Mucosa of rectum (tissue), 2 donors: ENCODE data around the gene SRGAP1.

ENCODE experiments used
- H3K27ac ChIP-seq, 2 donors: one replicate each; pipeline ENCODE4 v1.7.0; 2013; ENCODE audit warnings: inconsistent platforms in 2 of 2, low read depth in 2 of 2, low read length in 2 of 2
- H3K27me3 ChIP-seq, 2 donors: one replicate each; pipeline ENCODE4 v1.7.0; 2013; ENCODE audit warnings: low read length in 2 of 2; ENCODE audit not compliant: control insufficient read depth in 2 of 2, insufficient read depth in 2 of 2
- H3K36me3 ChIP-seq, 2 donors: one replicate each; pipeline ENCODE4 v1.7.0; 2013; ENCODE audit warnings: low read length in 2 of 2; ENCODE audit not compliant: control insufficient read depth in 2 of 2, insufficient read depth in 2 of 2
- H3K4me1 ChIP-seq, 2 donors: one replicate each; pipeline ENCODE4 v1.7.0; 2013; ENCODE audit warnings: low read length in 2 of 2, mild to moderate bottlenecking in 1 of 2; ENCODE audit not compliant: control insufficient read depth in 2 of 2, insufficient read depth in 2 of 2
- H3K4me3 ChIP-seq, 2 donors: one replicate each; pipeline ENCODE4 v1.7.0; 2013; ENCODE audit warnings: low read length in 2 of 2
- H3K9ac ChIP-seq, 2 donors: one replicate each; pipeline ENCODE4 v1.7.0; 2013; ENCODE audit warnings: low read length in 2 of 2, low read depth in 1 of 2, mild to moderate bottlenecking in 1 of 2
- H3K9me3 ChIP-seq, 2 donors: one replicate each; pipeline ENCODE4 v1.7.0; 2013; ENCODE audit warnings: low read length in 2 of 2; ENCODE audit not compliant: control insufficient read depth in 2 of 2
- donor health status: healthy.
- donor health status: Normal muscosa, but diverticular disease.

The SRGAP1 gene

DNA sequence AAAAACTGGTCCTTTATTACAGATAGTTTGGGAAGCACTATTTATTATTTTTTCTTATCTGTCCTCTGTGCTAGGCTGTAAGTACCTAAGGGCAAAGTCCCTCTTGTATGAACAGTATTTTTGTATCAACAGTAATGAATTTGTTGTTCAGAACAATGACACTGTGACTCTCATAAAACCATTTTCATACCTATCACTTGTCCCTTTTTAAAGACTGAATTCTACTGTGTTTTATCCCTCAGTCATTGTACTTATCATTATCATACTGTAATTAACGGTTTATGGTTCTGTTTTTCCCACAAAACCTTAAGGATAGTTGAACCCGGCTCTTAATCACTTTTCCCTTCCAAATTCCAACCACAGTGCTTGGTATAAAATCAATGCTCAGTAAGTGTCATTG lies 69.4 kb downstream of the SRGAP1 start:
- Histone ChIP-seq H3K4me3 (no peak overlapping the region), H3K9ac (no peak overlapping the region), H3K36me3 (no peaks in the 10 kb centered on the region), H3K9me3 (no peaks in the 10 kb centered on the region), H3K27me3 (no peaks in the 10 kb centered on the region), H3K4me1 (peaks cover 20 to 30% of the 10 kb centered on the region in 2 donors), H3K27ac (no peak overlapping the region)

DNA sequence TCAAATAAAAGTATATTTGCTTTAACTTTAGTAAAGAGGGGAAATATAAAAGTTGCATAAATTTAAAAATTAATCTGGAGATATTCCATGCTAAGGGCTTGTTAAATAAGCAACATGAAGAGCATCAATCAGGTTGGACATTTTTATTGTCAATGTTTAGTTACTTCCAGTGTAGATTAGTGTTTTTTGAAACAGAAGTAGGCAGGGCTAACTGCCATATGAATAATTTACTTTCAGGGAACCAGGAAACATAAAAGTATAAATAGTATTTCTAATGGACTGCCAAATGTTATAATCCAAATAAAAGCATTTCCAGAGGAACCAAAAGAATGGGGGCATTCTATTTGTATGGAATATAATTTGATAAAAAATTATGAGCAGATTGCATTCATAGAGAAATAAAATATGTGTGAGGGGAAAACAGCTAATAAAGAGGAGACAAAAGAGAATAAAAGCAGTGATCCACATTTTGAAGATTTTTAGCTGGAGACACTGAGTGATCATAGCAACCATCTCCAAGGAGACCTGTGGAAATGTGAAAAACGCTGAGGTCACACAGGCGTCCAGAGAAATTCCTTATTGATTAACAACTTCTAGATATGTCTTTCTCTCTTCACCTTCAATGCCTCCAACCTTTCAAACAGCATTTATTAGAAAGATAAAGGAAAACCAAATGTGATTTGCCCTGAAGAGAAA lies 70.8 kb downstream of the SRGAP1 start:
- Histone ChIP-seq H3K27me3 (no peaks in the 10 kb centered on the region), H3K27ac (no peak overlapping the region), H3K36me3 (no peaks in the 10 kb centered on the region), H3K4me1 (peaks cover 23 to 33% of the 10 kb centered on the region in 2 donors), H3K9ac (no peak overlapping the region), H3K9me3 (no peaks in the 10 kb centered on the region), H3K4me3 (no peak overlapping the region)

DNA sequence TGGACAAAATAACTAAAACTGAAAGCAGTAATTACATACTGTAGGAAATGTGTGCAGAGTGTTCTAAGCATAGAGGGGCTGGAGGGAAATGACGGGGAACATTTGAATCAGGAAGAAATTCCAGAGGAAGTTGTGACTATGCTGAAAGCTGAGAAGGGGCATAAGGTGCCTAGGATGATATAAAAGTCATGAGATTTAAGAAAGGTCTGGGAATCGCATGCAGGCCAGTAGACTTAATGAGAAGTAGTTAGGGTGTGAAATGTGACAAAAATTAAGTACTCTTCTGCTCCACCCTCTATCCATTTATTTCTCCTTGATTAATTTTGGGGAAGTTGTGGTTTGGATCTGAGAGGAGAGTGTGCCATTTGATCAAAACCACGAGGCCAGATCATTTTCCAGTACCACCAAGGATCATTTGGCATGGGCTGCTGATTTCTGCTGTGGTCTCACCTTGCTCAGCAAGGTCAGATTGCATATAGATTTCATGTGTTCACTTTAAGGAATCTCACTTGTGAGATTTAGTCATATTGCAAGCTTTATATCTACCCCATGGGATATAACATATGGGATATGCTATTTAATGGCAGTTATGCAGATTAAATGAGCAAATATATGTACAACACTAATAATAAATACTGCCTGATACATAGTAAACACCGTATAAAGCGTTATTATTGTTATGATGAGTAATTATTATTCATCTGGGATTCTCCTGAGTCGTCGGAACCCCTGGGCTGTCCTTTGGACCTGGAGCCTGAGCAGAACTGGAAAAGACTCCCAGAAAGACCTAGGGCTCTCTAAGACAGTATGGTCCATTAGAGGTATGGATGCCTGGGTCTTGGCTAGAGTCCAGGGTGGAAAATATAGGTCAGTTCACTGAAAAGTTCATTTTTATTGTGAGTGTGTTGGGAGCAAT lies 72.3 kb downstream of the SRGAP1 start:
- H3K36me3 ChIP-seq, result no peaks in the 10 kb centered on the region
- H3K9me3 ChIP-seq, result no peaks in the 10 kb centered on the region
- H3K9ac ChIP-seq, result no peak overlapping the region
- H3K27ac ChIP-seq, result peak overlapping the region in 1 of 2 donors; percentile 34
- H3K4me3 ChIP-seq, result no peak overlapping the region
- H3K27me3 ChIP-seq, result no peaks in the 10 kb centered on the region
- peaks cover 23 to 33% of the 10 kb centered on the region in 2 donors for H3K4me1 ChIP-seq

DNA sequence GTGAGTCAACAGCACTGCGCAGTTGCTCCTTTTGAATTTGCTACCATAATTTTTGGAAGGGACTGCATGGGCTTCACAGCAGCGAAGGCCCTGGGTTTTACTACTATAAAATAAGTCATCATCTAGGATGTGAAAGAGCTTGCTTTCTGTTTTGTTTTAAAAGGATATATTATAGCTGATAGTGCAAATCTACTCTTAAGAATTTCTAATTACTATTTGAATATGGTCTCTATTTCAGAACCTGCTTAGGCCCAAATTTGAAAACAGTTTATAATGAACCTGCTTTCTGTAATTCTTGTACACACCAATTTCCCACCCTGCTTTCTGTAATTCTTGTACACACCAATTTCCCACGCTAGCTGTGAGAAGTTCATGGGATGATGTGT lies 73.0 kb downstream of the SRGAP1 start:
- Histone ChIP-seq H3K27ac (peak overlapping the region; percentile 80 to 88), H3K4me3 (peak overlapping the region in 1 of 2 donors; percentile 38)

DNA sequence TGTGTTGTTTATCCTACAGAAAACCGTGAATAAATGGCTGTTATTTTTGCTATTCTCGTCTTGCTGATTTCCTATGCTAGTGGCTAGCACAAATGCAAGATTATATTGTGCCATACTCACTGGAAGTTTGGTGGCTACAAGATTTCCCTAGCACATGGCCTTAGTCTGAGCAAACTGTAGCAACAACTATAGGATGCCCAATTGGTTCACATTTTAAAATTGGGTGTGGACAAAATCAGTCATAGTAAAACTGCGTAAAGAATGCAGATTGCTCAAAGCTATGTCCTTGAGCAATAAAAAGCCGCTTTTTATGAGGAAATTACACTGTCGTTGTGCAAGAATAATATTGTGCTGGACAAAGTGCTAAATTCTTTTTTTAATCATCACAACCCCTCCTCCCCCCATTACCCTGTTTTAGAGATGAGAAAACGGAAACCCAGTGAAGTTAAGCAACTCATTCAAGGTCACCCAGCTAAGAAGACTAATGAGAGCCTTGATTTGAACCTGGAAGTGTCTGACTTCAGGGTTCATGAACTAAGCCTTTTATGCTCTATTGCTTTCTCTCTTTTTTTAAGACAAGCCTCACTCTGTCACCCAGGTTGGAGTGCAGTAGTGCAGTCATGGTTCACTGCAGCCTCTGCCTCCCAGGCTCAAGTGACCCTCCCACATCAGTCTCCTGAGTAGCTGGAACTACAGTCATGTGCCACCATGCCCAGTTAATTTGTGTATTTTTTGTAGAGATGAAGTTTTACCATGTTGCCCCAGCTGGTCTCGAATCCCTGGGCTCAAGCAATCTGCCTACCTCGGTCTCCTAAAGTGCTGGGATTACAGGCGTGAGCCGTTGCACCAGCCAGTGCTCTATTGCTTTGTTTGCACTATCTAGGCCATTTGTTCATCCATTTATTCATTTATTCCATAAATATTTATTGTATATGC lies 73.6 kb downstream of the SRGAP1 start:
- H3K9ac ChIP-seq, result peak overlapping the region; percentile 18 to 34

More for the DNA sequence above, 73.0 kb downstream of the SRGAP1 start:
- Histone ChIP-seq H3K9me3 (no peaks in the 10 kb centered on the region), H3K36me3 (no peaks in the 10 kb centered on the region), H3K4me1 (peaks cover 23 to 33% of the 10 kb centered on the region in 2 donors), H3K27me3 (no peaks in the 10 kb centered on the region), H3K9ac (no peak overlapping the region)

DNA sequence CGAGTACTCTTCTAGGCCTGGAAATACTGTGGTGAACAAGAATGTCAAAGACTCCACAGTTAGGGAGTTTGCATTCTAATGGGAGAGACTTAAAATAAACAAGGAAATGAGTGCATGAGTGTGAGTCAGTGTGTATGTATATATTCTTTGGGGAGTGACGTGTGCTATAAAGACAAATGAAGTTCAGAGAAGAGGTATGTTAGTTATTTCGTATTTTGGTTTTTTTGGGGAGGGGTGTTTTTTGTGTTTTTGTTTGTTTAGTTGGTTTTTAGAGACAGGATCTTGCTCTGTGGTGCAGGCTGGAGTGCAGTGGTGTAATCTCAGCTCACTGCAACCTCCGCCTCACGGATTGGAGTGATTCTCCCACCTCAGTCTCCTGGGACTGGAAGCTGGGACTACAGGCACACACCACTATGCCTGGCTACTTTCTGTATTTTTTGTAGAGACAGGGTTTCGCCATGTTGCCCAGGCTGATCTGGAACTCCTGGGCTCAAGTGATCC lies 74.3 kb downstream of the SRGAP1 start:
- H3K27me3 ChIP-seq, result no peaks in the 10 kb centered on the region
- peaks cover 20 to 32% of the 10 kb centered on the region in 2 donors for H3K4me1 ChIP-seq
- H3K36me3 ChIP-seq, result no peaks in the 10 kb centered on the region
- no peaks in the 10 kb centered on the region for H3K9me3 ChIP-seq
- H3K4me3 ChIP-seq, result peak overlapping the region; percentile 18 to 38
- H3K27ac ChIP-seq, result peak overlapping the region; percentile 80 to 88
- H3K9ac ChIP-seq, result peak overlapping the region; percentile 18 to 34

More for the DNA sequence above, 73.6 kb downstream of the SRGAP1 start:
- H3K27me3 ChIP-seq, result no peaks in the 10 kb centered on the region
- H3K36me3 ChIP-seq, result no peaks in the 10 kb centered on the region
- H3K4me1 ChIP-seq, result peaks cover 20 to 33% of the 10 kb centered on the region in 2 donors
- peak overlapping the region in 1 of 2 donors; percentile 38 for H3K4me3 ChIP-seq
- H3K9me3 ChIP-seq, result no peaks in the 10 kb centered on the region
- peak overlapping the region; percentile 80 to 88 for H3K27ac ChIP-seq

DNA sequence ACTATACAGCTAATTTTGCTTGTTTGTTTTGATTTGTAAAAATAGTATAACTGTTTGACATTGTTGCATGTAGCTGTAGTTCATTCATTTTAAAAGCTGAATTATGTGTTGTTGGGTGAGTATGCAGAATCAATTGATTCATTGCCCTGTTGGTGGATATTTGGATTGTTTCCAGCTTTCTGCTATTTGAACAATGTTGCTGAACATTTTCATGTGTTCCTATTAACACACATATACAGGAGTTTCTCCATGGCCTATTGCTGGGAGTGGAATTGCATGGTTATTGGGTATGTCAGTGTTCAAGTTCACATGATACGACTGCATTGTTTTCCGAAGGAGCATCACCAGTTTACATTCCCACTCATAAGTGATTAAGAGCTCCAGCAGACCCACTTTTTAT lies 75.3 kb downstream of the SRGAP1 start:
- no peaks in the 10 kb centered on the region for H3K27me3 ChIP-seq
- no peak overlapping the region for H3K27ac ChIP-seq
- H3K36me3 ChIP-seq, result no peaks in the 10 kb centered on the region
- H3K4me3 ChIP-seq, result no peak overlapping the region
- peaks cover 20 to 28% of the 10 kb centered on the region in 2 donors for H3K4me1 ChIP-seq
- H3K9ac ChIP-seq, result no peak overlapping the region
- H3K9me3 ChIP-seq, result no peaks in the 10 kb centered on the region

DNA sequence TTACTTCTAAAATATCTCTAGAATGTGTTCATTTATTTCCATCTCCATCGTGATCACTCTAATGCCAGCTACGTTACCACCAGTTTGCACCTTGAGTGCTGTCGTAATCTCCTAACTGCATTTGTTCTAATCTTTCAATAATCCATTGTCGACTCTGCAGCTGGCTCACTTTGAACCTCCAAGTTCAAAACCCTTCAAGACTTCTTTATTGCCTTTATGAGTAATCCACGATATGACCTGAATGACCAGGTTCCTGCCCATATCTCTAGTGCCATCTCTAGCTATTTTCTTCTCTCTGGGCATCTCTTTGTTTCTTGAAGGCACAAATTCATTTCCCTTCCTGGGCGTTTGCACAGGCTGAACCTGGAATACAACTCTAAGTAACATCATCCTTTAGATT lies 76.7 kb downstream of the SRGAP1 start:
- H3K9ac ChIP-seq, result no peak overlapping the region
- H3K9me3 ChIP-seq, result no peaks in the 10 kb centered on the region
- H3K36me3 ChIP-seq, result no peaks in the 10 kb centered on the region
- H3K4me1 ChIP-seq, result peaks cover 20 to 28% of the 10 kb centered on the region in 2 donors
- H3K27ac ChIP-seq, result no peak overlapping the region
- H3K4me3 ChIP-seq, result no peak overlapping the region
- no peaks in the 10 kb centered on the region for H3K27me3 ChIP-seq

DNA sequence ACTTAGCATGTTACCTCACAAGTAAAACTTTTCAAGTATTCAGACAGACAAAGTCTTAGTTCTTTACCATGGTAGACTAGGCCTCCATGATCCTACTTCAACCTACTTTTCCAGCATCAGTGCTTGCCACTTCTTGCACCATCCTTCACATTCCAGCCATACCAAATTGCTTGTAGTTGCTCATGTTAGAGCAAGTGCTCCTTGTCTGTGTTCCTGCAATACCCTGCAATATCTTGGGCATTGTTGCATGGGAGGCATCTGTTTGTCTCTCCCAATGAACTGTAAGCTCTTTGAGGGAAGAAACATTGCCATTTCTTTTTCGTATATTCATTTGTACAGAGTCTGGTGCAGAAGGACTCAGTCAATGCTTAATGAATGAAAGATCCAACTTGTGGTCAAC lies 78.0 kb downstream of the SRGAP1 start:
- no peaks in the 10 kb centered on the region for H3K27me3 ChIP-seq
- H3K9me3 ChIP-seq, result no peaks in the 10 kb centered on the region
- H3K27ac ChIP-seq, result no peak overlapping the region
- no peak overlapping the region for H3K9ac ChIP-seq
- H3K4me1 ChIP-seq, result peaks cover 17 to 18% of the 10 kb centered on the region in 2 donors
- no peak overlapping the region for H3K4me3 ChIP-seq
- H3K36me3 ChIP-seq, result no peaks in the 10 kb centered on the region
